HepG2 (cell line): ENCODE results near the gene COBLL1. TPM values are rescaled to one million over a fixed set of nuclear protein-coding genes. Genes with fewer than 3 reads are reported as not detected.

Experiments
- ATAC-seq: fragments of 200-7000 bp; cut with Tn5 transposase; 3 replicates; pipeline ENCODE4 v1.9.1; 2020; ENCODE audit warnings: mild to moderate bottlenecking, moderate library complexity
- BruUV-seq: library from RNA; stranded (reverse); fragments of 400-500 nt; replicated peaks from 2 replicates; lab custom pipeline; 2021; lab: Mats Ljungman, UMichigan
- CTCF ChIA-PET: fragments of 300-600 bp; formaldehyde crosslinking; extraction: SDS; loops from one replicate; lab custom pipeline; 2021; ENCODE audit warnings: low total read pairs, inconsistent platforms, low intra/inter-chr PET ratio; lab: Yijun Ruan, JAX
- POLR2A ChIA-PET: fragments of 350-600 bp; sonication (Branson Sonifier 250); formaldehyde crosslinking; loops from one replicate; lab custom pipeline; 2020; ENCODE audit warnings: antibody characterized with exemption, inconsistent platforms; lab: Yijun Ruan, JAX
- DNase-seq: peaks from one replicate; pipeline ENCODE4 v3.0.0-alpha.2; 2015; ENCODE audit warnings: low spot score
- FAIRE-seq: peaks from 3 replicates; lab custom pipeline; 2011; peaks lifted over from hg19 to GRCh38; lab: Jason Lieb, UNC
- H2AFZ ChIP-seq: one replicate; pipeline ENCODE4 v1.6.1; 2011; ENCODE audit warnings: low read length, inconsistent platforms
- H3K27ac ChIP-seq: fragments of 300-600 bp; 3 replicates; pipeline ENCODE4 v1.8.0; 2011; ENCODE audit warnings: mixed run types, mild to moderate bottlenecking, mixed read lengths, low read length, inconsistent platforms; ENCODE audit not compliant: insufficient read depth; ENCODE audit errors: extremely low read length
- H3K27me3 ChIP-seq, 2 experiments: fragments of 200-600 bp in 1 of 2; 2 replicates in 1 of 2; 3 replicates in 1 of 2; pipeline versions ENCODE4 v1.6.0 to v1.8.0; 2011; ENCODE audit warnings: low read length in 2 of 2, mild to moderate bottlenecking in 2 of 2, moderate library complexity in 2 of 2, inconsistent platforms in 1 of 2; ENCODE audit not compliant: insufficient read depth in 2 of 2, control insufficient read depth in 1 of 2
- H3K36me3 ChIP-seq, 2 experiments: fragments of 200-600 bp in 1 of 2; replicated peaks in 1 of 2; 2 replicates in 1 of 2; 3 replicates in 1 of 2; pipeline versions ENCODE4 v1.5.1 to v1.8.0; 2011; ENCODE audit warnings: low read length in 2 of 2, inconsistent platforms in 1 of 2; ENCODE audit not compliant: insufficient read depth in 2 of 2, control insufficient read depth in 1 of 2
- H3K4me1 ChIP-seq: 2 replicates; pipeline ENCODE4 v1.5.1; 2012; ENCODE audit warnings: low read length, inconsistent platforms; ENCODE audit not compliant: insufficient read depth
- H3K4me2 ChIP-seq: 2 replicates; pipeline ENCODE4 v1.6.0; 2011; ENCODE audit warnings: low read depth, low read length, inconsistent platforms
- H3K4me3 ChIP-seq, 3 experiments: fragments of 200-600 bp in 1 of 3; sonication (generic), shearing (Covaris generic) in 1 of 3; replicated peaks in 1 of 3; 2 replicates each; pipeline ENCODE4 v1.5.1; 2011 to 2016; ENCODE audit warnings: low read length in 3 of 3, inconsistent platforms in 2 of 3, low read depth in 2 of 3, mild to moderate bottlenecking in 2 of 3, control low read depth in 1 of 3, mixed read lengths in 1 of 3; ENCODE audit not compliant: insufficient read depth in 1 of 3
- H3K79me2 ChIP-seq: one replicate; pipeline ENCODE4 v1.6.1; 2011; ENCODE audit warnings: low read length, inconsistent platforms; ENCODE audit not compliant: insufficient read depth
- H3K9ac ChIP-seq: 2 replicates; pipeline ENCODE4 v1.6.0; 2011; ENCODE audit warnings: mild to moderate bottlenecking, low read depth, low read length, inconsistent platforms; ENCODE audit not compliant: insufficient read depth
- H3K9me3 ChIP-seq: 2 replicates; pipeline ENCODE4 v1.5.1; 2012; ENCODE audit warnings: mild to moderate bottlenecking, low read length
- H4K20me1 ChIP-seq: 2 replicates; pipeline ENCODE4 v1.6.0; 2011; ENCODE audit warnings: inconsistent platforms, mild to moderate bottlenecking, low read length, moderate library complexity; ENCODE audit not compliant: insufficient read depth
- ATF7 ChIP-seq, 2 experiments: fragments of 450-650 bp in 1 of 2; sonication (generic) in 1 of 2; formaldehyde crosslinking in 1 of 2; IDR thresholded peaks; 2 replicates each; pipeline versions ENCODE4 v1.4.0 to v1.6.1; 2016 to 2020; ENCODE audit warnings: antibody characterized with exemption in 1 of 2, mild to moderate bottlenecking in 1 of 2, missing genetic modification reagents in 1 of 2
- CEBPB ChIP-seq: IDR thresholded peaks from 2 replicates; pipeline ENCODE4 v1.6.1; 2011; ENCODE audit warnings: low read depth, low read length, improper control_type of control experiment, borderline replicate concordance
- CEBPG ChIP-seq: IDR thresholded peaks from 2 replicates; pipeline ENCODE4 v1.6.1; 2016
- FOXJ3 ChIP-seq: sonication (generic); formaldehyde crosslinking; IDR thresholded peaks from 2 replicates; pipeline ENCODE4 v1.4.0; 2020; ENCODE audit warnings: missing genetic modification reagents, mild to moderate bottlenecking, borderline replicate concordance
- KAT2B ChIP-seq: fragments of 150-350 bp; IDR thresholded peaks from 2 replicates; pipeline ENCODE4 v1.6.1; 2014; ENCODE audit warnings: low read depth, low read length, borderline replicate concordance
- KDM2A ChIP-seq: sonication (generic); formaldehyde crosslinking; IDR thresholded peaks from 2 replicates; pipeline ENCODE4 v1.4.0; 2020; ENCODE audit warnings: low read depth, missing genetic modification reagents, borderline replicate concordance
- MBD4 ChIP-seq: IDR thresholded peaks from 2 replicates; pipeline ENCODE4 v1.6.1; 2012; ENCODE audit warnings: low read length, inconsistent platforms, borderline replicate concordance
- MED8 ChIP-seq: sonication (generic); formaldehyde crosslinking; IDR thresholded peaks from 2 replicates; pipeline ENCODE4 v1.8.1; 2023; ENCODE audit warnings: mild to moderate bottlenecking, missing genetic modification reagents; ENCODE audit not compliant: insufficient replicate concordance
- MIXL1 ChIP-seq: IDR thresholded peaks from 2 replicates; pipeline ENCODE4 v1.6.1; 2016
- NBN ChIP-seq: fragments of 450-650 bp; conservative IDR thresholded peaks from 2 replicates; pipeline ENCODE4 v1.6.1; 2017
- NCOA5 ChIP-seq: sonication (generic); formaldehyde crosslinking; IDR thresholded peaks from 2 replicates; pipeline ENCODE4 v1.4.0; 2020; ENCODE audit warnings: missing genetic modification reagents
- SMARCE1 ChIP-seq: fragments of 450-650 bp; IDR thresholded peaks from 2 replicates; pipeline ENCODE4 v1.6.1; 2017; ENCODE audit warnings: borderline replicate concordance
- U2AF2 ChIP-seq: fragments of 200-400 bp; formaldehyde crosslinking; IDR thresholded peaks from 2 replicates; pipeline ENCODE4 v1.6.1; 2017; ENCODE audit warnings: low read depth, mild to moderate bottlenecking, low read length
- ZFX ChIP-seq: sonication (generic); formaldehyde crosslinking; IDR thresholded peaks from 2 replicates; pipeline ENCODE4 v1.4.0; 2020; ENCODE audit warnings: mild to moderate bottlenecking, low read depth, missing genetic modification reagents, moderate library complexity
- ZNF225 ChIP-seq: sonication (generic); formaldehyde crosslinking; IDR thresholded peaks from 2 replicates; pipeline ENCODE4 v1.4.0; 2020; ENCODE audit warnings: mild to moderate bottlenecking, missing genetic modification reagents
- ZNF296 ChIP-seq: sonication (generic); formaldehyde crosslinking; conservative IDR thresholded peaks from 2 replicates; pipeline ENCODE4 v1.5.0; 2020; ENCODE audit warnings: mild to moderate bottlenecking, missing genetic modification reagents
- ZNF891 ChIP-seq: sonication (generic); formaldehyde crosslinking; IDR thresholded peaks from 2 replicates; pipeline ENCODE4 v1.5.0; 2020; ENCODE audit warnings: mild to moderate bottlenecking, missing genetic modification reagents
- WGBS: methylation state at CpG from one replicate; pipeline ENCODE4 v1.1.6; 2017; ENCODE audit warnings: low lambda C conversion rate; 5-methylcytosine and 5-hydroxymethylcytosine counted together
- in situ Hi-C: cut with HindIII; loops from 2 replicates; pipeline ENCODE4 v1.10.0; 2017; ENCODE audit warnings: low pct_unique_long_range_greater_than_20kb; ENCODE audit not compliant: extremely low pct_ligation_motif_present
- intact Hi-C: fragments of 100-400 bp; cut with micrococcal nuclease; formaldehyde crosslinking; loops from one replicate; pipeline ENCODE4 v1.10.0; 2022; ENCODE audit not compliant: unreplicated experiment
- polyA plus RNA-seq, 8 experiments: library from polyadenylated mRNA; depleted of rRNA in 3 of 8; stranded (reverse) in 7 of 8; unstranded in 1 of 8; fragments of >200 nt; fragmentation: Illumina TruSeq in 4 of 8; extraction: Trizol in 4 of 8; gene quantifications; 2 replicates each; pipeline versions ENCODE4 v1.2.1 to v1.2.3, GENCODE V29; 2011 to 2016; ENCODE audit warnings: low read depth in 4 of 8, missing spikeins in 1 of 8, mixed read lengths in 1 of 8; ENCODE audit not compliant: insufficient read depth in 1 of 8
- total RNA-seq, 5 experiments: library from RNA; depleted of rRNA; stranded (reverse); fragments of >200 nt; fragmentation: Illumina TruSeq; extraction: Trizol; gene quantifications; 2 replicates each; pipeline ENCODE4 v1.2.3, GENCODE V29; 2016; ENCODE audit warnings: low read depth in 1 of 5
- TF ChIP-seq, protein P1 (sequence below): sonication (generic); formaldehyde crosslinking; conservative IDR thresholded peaks from 2 replicates; pipeline ENCODE4 v1.8.1; 2023; ENCODE audit warnings: missing genetic modification reagents
- TF ChIP-seq, protein P2 (sequence below): IDR thresholded peaks from 2 replicates; pipeline ENCODE4 v1.6.1; 2016; ENCODE audit warnings: mild to moderate bottlenecking, missing biosample characterization, missing genetic modification reagents

COBLL1 gene
- total and polyA plus RNA-seq, 2 of the 13 experiments (the other 11 are each of a cell fraction or from before 2014, with no cell fraction given), result 32.6 to 86.8 TPM

DNA sequence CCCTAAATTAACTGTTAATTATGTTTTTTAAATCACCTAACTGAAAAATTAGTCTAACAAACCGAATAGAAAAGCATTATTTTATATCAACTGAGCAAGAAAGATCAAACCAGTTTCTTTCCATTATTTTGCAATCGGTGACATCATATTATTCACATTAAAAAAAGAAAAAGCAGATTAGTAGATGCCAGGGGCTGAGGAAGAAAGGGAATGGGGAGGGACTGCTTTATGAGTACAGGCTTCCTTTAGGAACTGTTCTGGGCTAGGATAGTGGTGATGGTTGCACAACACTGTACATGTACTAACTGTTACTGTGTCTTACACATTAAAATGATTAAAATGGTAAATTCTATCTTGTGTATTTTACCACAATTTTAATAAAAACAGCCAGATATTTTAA is 59.3 kb downstream of the COBLL1 start:
- no TSS peak for BruUV-seq
- ATAC-seq (no peak), FAIRE-seq (no peak), DNase-seq (no peak)
- Histone ChIP-seq H3K27ac (no peak overlapping the region), H3K27me3 (no peaks in the 10 kb centered on the region), H3K4me2 (no peak overlapping the region), H3K9me3 (no peaks in the 10 kb centered on the region), H3K9ac (no peak overlapping the region), H3K4me1 (peaks cover 14% of the 10 kb centered on the region), H3K4me3 (no peak overlapping the region), H2AFZ (no peak overlapping the region), H3K79me2 (peaks cover 86% of the 10 kb centered on the region), H4K20me1 (no peaks in the 10 kb centered on the region), H3K36me3 (peaks cover 2 to 13% of the 10 kb centered on the region in 2 experiments; a peak in 3 of 5 replicates)
- in situ Hi-C loops (no loop called here), intact Hi-C loops (no loop called here)
- ChIA-PET POLR2A (no interaction called here), CTCF (no interaction called here)
- TF ChIP-seq CEBPG (peak; percentile 44; the same call in 1 of the 2 replicates), ZNF891 (no peak), MIXL1 (CRISPR knock-in tag) (no peak), KAT2B (no peak), ZNF225 (CRISPR knock-in tag) (no peak), NBN (no peak), ZNF296 (no peak), FOXJ3 (CRISPR knock-in tag) (no peak), CEBPB (peak; percentile 74; the same call in 1 of the 2 replicates), SMARCE1 (no peak), U2AF2 (no peak), ATF7 (IDR thresholded peaks at IDR 0.05) (peak; percentile 62), ATF7 (CRISPR knock-in tag; IDR thresholded peaks at IDR 0.05) (no peak), MBD4 (no peak), MED8 (CRISPR knock-in tag) (no peak), KDM2A (no peak), NCOA5 (CRISPR knock-in tag) (no peak), ZFX (no peak)
- TF ChIP-seq, protein P1, sequence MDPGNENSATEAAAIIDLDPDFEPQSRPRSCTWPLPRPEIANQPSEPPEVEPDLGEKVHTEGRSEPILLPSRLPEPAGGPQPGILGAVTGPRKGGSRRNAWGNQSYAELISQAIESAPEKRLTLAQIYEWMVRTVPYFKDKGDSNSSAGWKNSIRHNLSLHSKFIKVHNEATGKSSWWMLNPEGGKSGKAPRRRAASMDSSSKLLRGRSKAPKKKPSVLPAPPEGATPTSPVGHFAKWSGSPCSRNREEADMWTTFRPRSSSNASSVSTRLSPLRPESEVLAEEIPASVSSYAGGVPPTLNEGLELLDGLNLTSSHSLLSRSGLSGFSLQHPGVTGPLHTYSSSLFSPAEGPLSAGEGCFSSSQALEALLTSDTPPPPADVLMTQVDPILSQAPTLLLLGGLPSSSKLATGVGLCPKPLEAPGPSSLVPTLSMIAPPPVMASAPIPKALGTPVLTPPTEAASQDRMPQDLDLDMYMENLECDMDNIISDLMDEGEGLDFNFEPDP, result no peak
- TF ChIP-seq, protein P2, sequence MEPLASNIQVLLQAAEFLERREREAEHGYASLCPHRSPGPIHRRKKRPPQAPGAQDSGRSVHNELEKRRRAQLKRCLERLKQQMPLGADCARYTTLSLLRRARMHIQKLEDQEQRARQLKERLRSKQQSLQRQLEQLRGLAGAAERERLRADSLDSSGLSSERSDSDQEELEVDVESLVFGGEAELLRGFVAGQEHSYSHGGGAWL (CRISPR knock-in tag), result no peak
- WGBS, result 94% methylated on average over 2 of the region's 2 CpGs
